CD4-positive, alpha-beta memory T cell (primary cell): ENCODE results near the gene GUCY1B1. TPM values are rescaled to one million over a fixed set of nuclear protein-coding genes. Genes with fewer than 3 reads are reported as not detected.

Experiments used
- CTCF ChIA-PET: fragments of 350-600 bp; sonication (Branson Sonifier 250); formaldehyde crosslinking; loops from one replicate; lab custom pipeline; 2021; ENCODE audit warnings: inconsistent platforms; ENCODE audit not compliant: partially characterized antibody; lab: Charles Lee
- POLR2A ChIA-PET: fragments of 350-600 bp; sonication (Branson Sonifier 250); formaldehyde crosslinking; loops from one replicate; lab custom pipeline; 2021; ENCODE audit not compliant: partially characterized antibody; lab: Charles Lee
- DNase-seq, 5 donors: peaks; one replicate each; pipeline versions ENCODE4 v3.0.0 to v3.0.0-alpha.2; 2020 to 2022; ENCODE audit warnings: mixed read lengths in 1 of 5
- H3K27ac ChIP-seq: one replicate; pipeline ENCODE4 v1.7.0; 2013; ENCODE audit warnings: low read depth, low read length
- H3K27me3 ChIP-seq: 2 replicates; pipeline ENCODE4 v1.7.0; 2013; ENCODE audit warnings: mild to moderate bottlenecking, low read length, moderate library complexity; ENCODE audit not compliant: insufficient read depth
- H3K36me3 ChIP-seq: 2 replicates; pipeline ENCODE4 v1.7.0; 2013; ENCODE audit warnings: mild to moderate bottlenecking, low read length, moderate library complexity; ENCODE audit not compliant: insufficient read depth
- H3K4me1 ChIP-seq: 2 replicates; pipeline ENCODE4 v1.7.0; 2013; ENCODE audit warnings: mild to moderate bottlenecking, low read length, moderate library complexity; ENCODE audit not compliant: insufficient read depth
- H3K4me3 ChIP-seq, 2 donors: one replicate each; pipeline ENCODE4 v1.7.0; 2013; ENCODE audit warnings: low read length in 2 of 2, mild to moderate bottlenecking in 1 of 2
- H3K9me3 ChIP-seq, 2 donors: one replicate each; pipeline ENCODE4 v1.7.0; 2013; ENCODE audit warnings: low read length in 2 of 2, control low read depth in 1 of 2; ENCODE audit not compliant: control insufficient read depth in 1 of 2
- H3K27ac Mint-ChIP-seq, 7 donors: one replicate each; pipeline ENCODE4 v1.8.0; 2020 to 2021; ENCODE audit warnings: mixed read lengths in 7 of 7, mild to moderate bottlenecking in 6 of 7, inconsistent platforms in 3 of 7, moderate library complexity in 3 of 7
- H3K27me3 Mint-ChIP-seq, 2 donors: one replicate each; pipeline ENCODE4 v1.8.0; 2020 to 2021; ENCODE audit warnings: mixed read lengths in 2 of 2
- H3K36me3 Mint-ChIP-seq, 2 donors: one replicate each; pipeline ENCODE4 v1.8.0; 2020 to 2021; ENCODE audit warnings: mixed read lengths in 2 of 2, inconsistent platforms in 1 of 2, mild to moderate bottlenecking in 1 of 2
- H3K4me1 Mint-ChIP-seq, 4 donors: one replicate each; pipeline ENCODE4 v1.8.0; 2020 to 2021; ENCODE audit warnings: mixed read lengths in 4 of 4, mild to moderate bottlenecking in 1 of 4
- H3K4me3 Mint-ChIP-seq, 8 donors: one replicate each; pipeline ENCODE4 v1.8.0; 2020 to 2021; ENCODE audit warnings: mixed read lengths in 8 of 8, mild to moderate bottlenecking in 7 of 8, moderate library complexity in 6 of 8, inconsistent platforms in 3 of 8
- H3K9me3 Mint-ChIP-seq, 8 donors: one replicate each; pipeline ENCODE4 v1.8.0; 2020 to 2021; ENCODE audit warnings: mixed read lengths in 8 of 8, mild to moderate bottlenecking in 5 of 8, inconsistent platforms in 3 of 8, moderate library complexity in 1 of 8
- intact Hi-C: fragments of 100-400 bp; cut with micrococcal nuclease; formaldehyde crosslinking; loops from one replicate; pipeline ENCODE4 v1.15.1; 2023
- polyA plus RNA-seq, 2 donors: library from polyadenylated mRNA; unstranded; fragments of 300-500 nt; fragmentation: Illumina TruSeq; gene quantifications; one replicate each; pipeline ENCODE4 v1.2.3, GENCODE V29; 2021
- total RNA-seq, 2 experiments: library from RNA; stranded (reverse); gene quantifications; one replicate each; pipeline ENCODE4 v1.2.3, GENCODE V29; 2021

GUCY1B1 gene
- total and polyA plus RNA-seq, 4 experiments from 2014 or later: not detected

DNA sequence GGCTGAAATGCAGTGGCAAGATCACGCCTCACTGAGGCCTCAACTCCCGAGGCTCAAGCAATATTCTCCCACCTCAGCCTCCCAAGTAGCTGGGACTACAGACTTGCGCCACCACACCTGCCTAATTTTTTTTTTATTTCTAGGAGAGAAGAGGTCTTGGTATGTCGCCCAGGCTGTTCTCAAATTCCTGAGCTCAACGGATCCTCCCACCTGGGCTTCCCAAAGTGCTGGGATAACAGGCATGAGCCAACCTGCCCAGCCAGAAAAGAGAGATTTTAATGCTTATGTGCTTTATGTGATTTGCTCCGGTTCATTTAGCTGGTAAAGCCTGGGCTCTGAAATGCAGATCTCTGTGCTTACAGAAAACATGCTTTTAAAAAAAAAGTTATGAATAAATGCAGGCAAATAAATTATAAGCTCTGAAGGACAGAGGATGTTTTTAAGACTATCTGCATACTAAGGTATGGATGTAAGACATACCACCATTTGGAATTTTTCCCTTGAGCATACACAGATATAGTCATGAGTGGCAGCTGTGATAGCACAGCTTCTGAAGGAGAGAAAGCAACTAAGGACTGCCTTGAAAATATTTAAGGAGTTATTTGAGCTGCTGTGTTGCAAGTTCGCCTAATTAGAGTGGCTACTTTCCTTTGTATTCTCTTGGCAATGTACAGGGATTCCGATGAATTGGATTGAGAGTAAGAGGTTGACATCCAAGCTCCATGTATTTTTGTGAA lies 13.8 kb downstream of the GUCY1B1 start:
- peaks cover 0 to 2% of the 10 kb centered on the region in 2 donors for H3K27me3 Mint-ChIP-seq
- H3K9me3 Mint-ChIP-seq: no peaks in the 10 kb centered on the region
- no peak for DNase-seq
- no peaks in the 10 kb centered on the region for H3K4me1 Mint-ChIP-seq
- Histone ChIP-seq H3K9me3 (no peaks in the 10 kb centered on the region), H3K4me1 (no peaks in the 10 kb centered on the region), H3K36me3 (no peaks in the 10 kb centered on the region), H3K27ac (no peak overlapping the region), H3K4me3 (no peak overlapping the region), H3K27me3 (no peaks in the 10 kb centered on the region)
- POLR2A ChIA-PET: no interaction called here
- intact Hi-C loops: no loop called here
- no peaks in the 10 kb centered on the region for H3K36me3 Mint-ChIP-seq
- CTCF ChIA-PET: interaction anchor here (0.6 kb wide), 1 partner anchor 278 kb away, joined by 3 read pairs; no protein-coding TSS in a partner anchor
- no peak overlapping the region for H3K27ac Mint-ChIP-seq
- no peak overlapping the region for H3K4me3 Mint-ChIP-seq

DNA sequence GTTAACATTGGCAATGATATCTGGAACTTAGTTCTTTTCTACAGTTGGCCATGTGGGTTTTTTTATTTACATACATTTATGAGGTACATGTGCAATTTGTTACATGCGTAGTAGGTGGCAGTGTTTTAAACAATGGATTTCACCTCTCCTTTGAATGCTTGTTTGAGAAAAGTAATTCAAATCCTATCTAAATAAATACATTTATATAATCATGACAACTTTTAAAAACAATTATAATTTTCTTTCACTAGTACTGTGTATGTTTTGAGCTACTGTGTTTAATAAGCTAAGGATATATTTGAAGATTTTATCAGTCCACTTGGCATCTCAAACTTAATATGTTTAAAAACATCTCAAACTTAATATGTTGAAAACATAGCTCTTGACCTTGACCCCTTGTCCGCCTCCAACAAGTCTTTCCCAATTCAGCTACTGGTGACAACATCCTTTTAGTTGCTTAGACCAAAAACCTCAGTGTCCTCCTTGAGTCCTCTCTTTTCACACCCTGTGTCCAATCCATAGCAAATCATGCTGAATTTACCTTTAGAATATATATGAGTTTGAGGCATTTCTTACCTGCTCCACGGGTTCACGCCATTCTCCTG lies 14.5 kb downstream of the GUCY1B1 start:
- intact Hi-C loops: no loop called here
- Mint-ChIP-seq H3K36me3 (no peaks in the 10 kb centered on the region), H3K4me3 (no peak overlapping the region), H3K4me1 (no peaks in the 10 kb centered on the region), H3K27ac (no peak overlapping the region), H3K27me3 (peaks cover 0 to 2% of the 10 kb centered on the region in 2 donors), H3K9me3 (no peaks in the 10 kb centered on the region)
- DNase-seq: no peak
- ChIA-PET POLR2A (no interaction called here), CTCF (interaction anchor here (0.6 kb wide), 1 partner anchor 279 kb away, joined by 3 read pairs; no protein-coding TSS in a partner anchor)
- Histone ChIP-seq H3K4me1 (no peaks in the 10 kb centered on the region), H3K27ac (no peak overlapping the region), H3K36me3 (no peaks in the 10 kb centered on the region), H3K27me3 (no peaks in the 10 kb centered on the region), H3K4me3 (no peak overlapping the region), H3K9me3 (no peaks in the 10 kb centered on the region)

GRCh38 chr4:155774033-155774432 lies 15.2 kb downstream of the GUCY1B1 start:
- CTCF ChIA-PET: no interaction called here
- no peak for DNase-seq

GRCh38 chr4:155777971-155778735 lies 19.3 kb downstream of the GUCY1B1 start:
- DNase-seq: no peak
- Histone ChIP-seq H3K27me3 (no peaks in the 10 kb centered on the region), H3K4me1 (no peaks in the 10 kb centered on the region), H3K36me3 (no peaks in the 10 kb centered on the region), H3K27ac (no peak overlapping the region), H3K4me3 (no peak overlapping the region), H3K9me3 (no peaks in the 10 kb centered on the region)
- peaks cover 0 to 5% of the 10 kb centered on the region in 2 donors for H3K27me3 Mint-ChIP-seq
- H3K27ac Mint-ChIP-seq: no peak overlapping the region
- no peaks in the 10 kb centered on the region for H3K4me1 Mint-ChIP-seq
- ChIA-PET POLR2A (no interaction called here), CTCF (no interaction called here)
- H3K4me3 Mint-ChIP-seq: no peak overlapping the region
- intact Hi-C loops: no loop called here
- H3K36me3 Mint-ChIP-seq: no peaks in the 10 kb centered on the region
- H3K9me3 Mint-ChIP-seq: no peaks in the 10 kb centered on the region

More at GRCh38 chr4:155774033-155774432, 15.2 kb downstream of the GUCY1B1 start:
- Histone ChIP-seq H3K4me3 (no peak overlapping the region), H3K9me3 (no peaks in the 10 kb centered on the region), H3K36me3 (no peaks in the 10 kb centered on the region), H3K27me3 (no peaks in the 10 kb centered on the region), H3K4me1 (no peaks in the 10 kb centered on the region), H3K27ac (no peak overlapping the region)
- POLR2A ChIA-PET: interaction anchor here (0.6 kb wide), 1 partner anchor 378 kb away, joined by 3 read pairs; no protein-coding TSS in a partner anchor
- H3K9me3 Mint-ChIP-seq: no peaks in the 10 kb centered on the region
- peaks cover 0 to 2% of the 10 kb centered on the region in 2 donors for H3K27me3 Mint-ChIP-seq
- intact Hi-C loops: no loop called here
- H3K27ac Mint-ChIP-seq: no peak overlapping the region
- H3K4me3 Mint-ChIP-seq: no peak overlapping the region
- H3K36me3 Mint-ChIP-seq: no peaks in the 10 kb centered on the region
- H3K4me1 Mint-ChIP-seq: no peaks in the 10 kb centered on the region

GRCh38 chr4:155780775-155781174 lies 22.0 kb downstream of the GUCY1B1 start:
- Mint-ChIP-seq H3K4me1 (no peaks in the 10 kb centered on the region), H3K36me3 (no peaks in the 10 kb centered on the region), H3K9me3 (no peaks in the 10 kb centered on the region), H3K27me3 (peaks cover 0 to 3% of the 10 kb centered on the region in 2 donors), H3K27ac (no peak overlapping the region), H3K4me3 (no peak overlapping the region)
- ChIA-PET POLR2A (no interaction called here), CTCF (no interaction called here)
- H3K9me3 ChIP-seq: no peaks in the 10 kb centered on the region
- no peaks in the 10 kb centered on the region for H3K27me3 ChIP-seq
- H3K4me1 ChIP-seq: no peaks in the 10 kb centered on the region
- no peak overlapping the region for H3K27ac ChIP-seq
- H3K36me3 ChIP-seq: no peaks in the 10 kb centered on the region
- intact Hi-C loops: loop anchor here (10.0 kb wide), 1 partner anchor 1226 kb away; the partner anchor contains the start of gene PLRG1
- H3K4me3 ChIP-seq: no peak overlapping the region
- DNase-seq: no peak

DNA sequence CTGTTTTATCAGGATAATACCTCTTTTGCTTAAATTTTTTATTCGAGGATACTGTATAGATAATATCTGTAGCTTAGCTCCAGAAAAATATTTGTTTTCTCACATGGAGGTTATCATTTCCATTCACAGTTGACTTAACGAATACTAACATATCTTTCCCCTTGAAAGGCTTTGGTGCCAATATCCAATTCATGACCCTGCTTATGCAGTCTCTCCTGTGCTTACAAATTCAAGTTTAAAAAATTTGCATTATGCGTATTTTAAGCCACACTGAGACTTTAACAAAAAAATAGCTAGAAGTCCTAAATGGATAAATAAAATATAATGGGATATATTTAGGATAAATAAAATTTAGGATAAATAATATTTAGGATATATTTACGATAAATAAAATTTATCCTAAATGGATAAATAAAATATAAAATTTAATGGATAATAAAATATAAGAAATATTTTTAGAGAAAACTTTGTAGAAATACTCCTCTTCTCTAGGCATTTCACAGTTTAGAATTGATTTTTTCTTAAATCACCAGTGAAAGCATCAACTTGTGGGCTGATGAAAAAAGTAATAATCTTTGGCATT lies 22.5 kb downstream of the GUCY1B1 start:
- Mint-ChIP-seq H3K4me3 (no peak overlapping the region), H3K36me3 (no peaks in the 10 kb centered on the region), H3K9me3 (no peaks in the 10 kb centered on the region), H3K27me3 (peaks cover 0 to 3% of the 10 kb centered on the region in 2 donors), H3K4me1 (no peaks in the 10 kb centered on the region), H3K27ac (no peak overlapping the region)
- intact Hi-C loops: loop anchor here (10.0 kb wide), 1 partner anchor 1227 kb away; the partner anchor contains the start of gene PLRG1
- H3K36me3 ChIP-seq: no peaks in the 10 kb centered on the region
- no peaks in the 10 kb centered on the region for H3K27me3 ChIP-seq
- no peak for DNase-seq
- H3K4me1 ChIP-seq: no peaks in the 10 kb centered on the region
- ChIA-PET POLR2A (no interaction called here), CTCF (no interaction called here)
- no peaks in the 10 kb centered on the region for H3K9me3 ChIP-seq
- no peak overlapping the region for H3K4me3 ChIP-seq
- no peak overlapping the region for H3K27ac ChIP-seq

- H3K4me1 ChIP-seq: no peaks in the 10 kb centered on the region
- H3K9me3 ChIP-seq: no peaks in the 10 kb centered on the region
- no peak for DNase-seq
- H3K27ac ChIP-seq: no peak overlapping the region
- peaks cover 1 to 5% of the 10 kb centered on the region in 2 donors for H3K27me3 Mint-ChIP-seq
- peaks cover 0 to 7% (median 2%) of the 10 kb centered on the region in 4 donors for H3K4me1 Mint-ChIP-seq
- POLR2A ChIA-PET: no interaction called here
- no peaks in the 10 kb centered on the region for H3K36me3 Mint-ChIP-seq
- H3K36me3 ChIP-seq: no peaks in the 10 kb centered on the region
- CTCF ChIA-PET: no interaction called here
- intact Hi-C loops: loop anchor here (10.0 kb wide), 1 partner anchor 1230 kb away; the partner anchor contains the start of gene PLRG1
- no peak overlapping the region for H3K4me3 Mint-ChIP-seq
- H3K4me3 ChIP-seq: no peak overlapping the region
- no peaks in the 10 kb centered on the region for H3K9me3 Mint-ChIP-seq
- H3K27ac Mint-ChIP-seq: no peak overlapping the region
- no peaks in the 10 kb centered on the region for H3K27me3 ChIP-seq
Measured at GRCh38 chr4:155784637-155785036, 25.8 kb downstream of the GUCY1B1 start.
